Measurements from ENCODE around the gene ADORA2B.

The ADORA2B gene

DNA sequence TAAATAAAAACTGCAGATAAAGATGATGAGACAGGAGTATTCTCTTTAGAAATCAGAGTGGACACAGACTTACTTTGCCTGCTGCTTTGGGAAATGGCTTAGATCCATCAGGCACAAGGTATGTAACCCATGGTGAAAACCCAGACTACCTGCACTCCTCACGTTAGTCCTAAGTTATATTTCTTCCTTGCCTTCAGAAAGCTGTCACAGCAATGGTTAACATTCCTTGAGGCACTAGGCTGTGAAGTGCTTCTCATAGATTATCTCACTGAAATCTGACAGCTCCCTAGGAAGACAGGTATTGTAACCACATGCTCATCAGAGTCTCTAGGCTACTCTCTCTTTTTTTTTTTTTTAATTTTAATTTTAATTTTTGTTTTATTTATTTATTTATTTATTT is 33.7 kb downstream of the ADORA2B start:
- no peak for TF ChIP-seq TAF1 (IDR thresholded peaks at IDR 0.05; ENCODE audit: low read depth)
- no peak for TF ChIP-seq EGR1 (IDR thresholded peaks at IDR 0.05)
- no peak for TF ChIP-seq EP300 (IDR thresholded peaks at IDR 0.05; ENCODE audit: borderline replicate concordance)
- TF ChIP-seq ZBTB7A (IDR thresholded peaks at IDR 0.05; ENCODE audit: low read depth), result no peak
- no peak for TF ChIP-seq CREB1 (IDR thresholded peaks at IDR 0.05; ENCODE audit: low read depth)
- no peak for TF ChIP-seq TCF12 (IDR thresholded peaks at IDR 0.05; ENCODE audit: low read depth)
- TF ChIP-seq RAD21 (IDR thresholded peaks at IDR 0.05; ENCODE audit: low read depth), result no peak
- TF ChIP-seq YY1 (IDR thresholded peaks at IDR 0.05; ENCODE audit: low read depth), result no peak
- TF ChIP-seq, protein P1, sequence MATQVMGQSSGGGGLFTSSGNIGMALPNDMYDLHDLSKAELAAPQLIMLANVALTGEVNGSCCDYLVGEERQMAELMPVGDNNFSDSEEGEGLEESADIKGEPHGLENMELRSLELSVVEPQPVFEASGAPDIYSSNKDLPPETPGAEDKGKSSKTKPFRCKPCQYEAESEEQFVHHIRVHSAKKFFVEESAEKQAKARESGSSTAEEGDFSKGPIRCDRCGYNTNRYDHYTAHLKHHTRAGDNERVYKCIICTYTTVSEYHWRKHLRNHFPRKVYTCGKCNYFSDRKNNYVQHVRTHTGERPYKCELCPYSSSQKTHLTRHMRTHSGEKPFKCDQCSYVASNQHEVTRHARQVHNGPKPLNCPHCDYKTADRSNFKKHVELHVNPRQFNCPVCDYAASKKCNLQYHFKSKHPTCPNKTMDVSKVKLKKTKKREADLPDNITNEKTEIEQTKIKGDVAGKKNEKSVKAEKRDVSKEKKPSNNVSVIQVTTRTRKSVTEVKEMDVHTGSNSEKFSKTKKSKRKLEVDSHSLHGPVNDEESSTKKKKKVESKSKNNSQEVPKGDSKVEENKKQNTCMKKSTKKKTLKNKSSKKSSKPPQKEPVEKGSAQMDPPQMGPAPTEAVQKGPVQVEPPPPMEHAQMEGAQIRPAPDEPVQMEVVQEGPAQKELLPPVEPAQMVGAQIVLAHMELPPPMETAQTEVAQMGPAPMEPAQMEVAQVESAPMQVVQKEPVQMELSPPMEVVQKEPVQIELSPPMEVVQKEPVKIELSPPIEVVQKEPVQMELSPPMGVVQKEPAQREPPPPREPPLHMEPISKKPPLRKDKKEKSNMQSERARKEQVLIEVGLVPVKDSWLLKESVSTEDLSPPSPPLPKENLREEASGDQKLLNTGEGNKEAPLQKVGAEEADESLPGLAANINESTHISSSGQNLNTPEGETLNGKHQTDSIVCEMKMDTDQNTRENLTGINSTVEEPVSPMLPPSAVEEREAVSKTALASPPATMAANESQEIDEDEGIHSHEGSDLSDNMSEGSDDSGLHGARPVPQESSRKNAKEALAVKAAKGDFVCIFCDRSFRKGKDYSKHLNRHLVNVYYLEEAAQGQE (IDR thresholded peaks at IDR 0.05; ENCODE audit: low read depth), result no peak
- TF ChIP-seq USF1 (IDR thresholded peaks at IDR 0.05), result no peak

DNA sequence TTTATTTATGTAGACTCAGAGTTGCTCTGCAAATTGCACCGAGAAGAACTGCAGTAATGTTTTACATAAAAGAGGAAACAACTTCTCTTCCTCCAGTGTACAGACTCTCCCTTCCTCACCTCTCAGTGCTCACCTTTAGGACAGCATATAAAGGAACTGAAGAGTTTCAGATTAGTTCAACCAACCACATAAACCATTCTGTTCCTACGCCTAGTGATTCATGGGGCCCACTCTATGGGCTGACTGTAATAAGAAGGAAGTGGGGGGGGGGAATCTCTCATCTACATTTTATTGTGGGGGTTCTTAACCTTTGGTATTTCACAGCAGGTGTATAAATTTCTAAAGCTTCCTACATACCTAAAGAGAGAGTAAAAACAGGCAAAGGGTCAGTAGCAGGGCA is 36.3 kb downstream of the ADORA2B start:
- TF ChIP-seq, protein P2, sequence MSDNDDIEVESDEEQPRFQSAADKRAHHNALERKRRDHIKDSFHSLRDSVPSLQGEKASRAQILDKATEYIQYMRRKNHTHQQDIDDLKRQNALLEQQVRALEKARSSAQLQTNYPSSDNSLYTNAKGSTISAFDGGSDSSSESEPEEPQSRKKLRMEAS (IDR thresholded peaks at IDR 0.05), result no peak
- TF ChIP-seq NFIC (IDR thresholded peaks at IDR 0.05) (no peak), TCF12 (IDR thresholded peaks at IDR 0.05; ENCODE audit: low read depth) (no peak), EGR1 (IDR thresholded peaks at IDR 0.05) (no peak), CREB1 (IDR thresholded peaks at IDR 0.05; ENCODE audit: low read depth) (no peak), EP300 (IDR thresholded peaks at IDR 0.05; ENCODE audit: borderline replicate concordance) (no peak)

- TF ChIP-seq RAD21 (IDR thresholded peaks at IDR 0.05; ENCODE audit: low read depth) (no peak), EP300 (IDR thresholded peaks at IDR 0.05; ENCODE audit: borderline replicate concordance) (no peak), FOXM1 (IDR thresholded peaks at IDR 0.05; ENCODE audit: borderline replicate concordance, low read depth) (no peak), TEAD4 (IDR thresholded peaks at IDR 0.05) (no peak), CEBPB (IDR thresholded peaks at IDR 0.05) (no peak), EGR1 (IDR thresholded peaks at IDR 0.05) (no peak), ZBTB7A (IDR thresholded peaks at IDR 0.05; ENCODE audit: low read depth) (no peak), TCF12 (IDR thresholded peaks at IDR 0.05; ENCODE audit: low read depth) (no peak), YY1 (IDR thresholded peaks at IDR 0.05; ENCODE audit: low read depth) (no peak), CREB1 (IDR thresholded peaks at IDR 0.05; ENCODE audit: low read depth) (no peak), USF1 (IDR thresholded peaks at IDR 0.05) (no peak), TAF1 (IDR thresholded peaks at IDR 0.05; ENCODE audit: low read depth) (no peak), NFIC (IDR thresholded peaks at IDR 0.05) (no peak)
- TF ChIP-seq, protein P2 (IDR thresholded peaks at IDR 0.05), result no peak
- TF ChIP-seq, protein P1 (IDR thresholded peaks at IDR 0.05; ENCODE audit: low read depth), result no peak
These were observed 37.0 kb downstream of the ADORA2B start for GRCh38 chr17:15981646-15982580.

DNA sequence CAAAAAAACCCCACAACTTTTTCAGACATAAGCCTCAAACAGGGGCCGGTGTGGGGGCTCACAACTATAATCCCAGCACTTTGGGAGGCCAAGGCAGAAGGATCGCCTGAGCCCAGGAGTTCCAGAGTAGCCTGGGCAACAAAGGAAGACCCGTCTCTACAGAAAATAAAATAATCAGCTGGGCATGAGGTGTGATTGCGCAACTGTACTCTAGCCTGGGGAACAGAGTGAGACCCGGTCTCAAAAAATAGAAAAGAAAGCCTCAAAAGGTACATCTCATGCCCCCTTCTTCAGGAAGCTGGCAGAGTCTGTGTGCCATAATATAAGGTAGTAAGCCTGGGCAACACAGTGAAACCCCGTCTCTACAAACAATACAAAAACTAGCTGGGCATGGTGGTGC is 51.4 kb downstream of the ADORA2B start:
- TF ChIP-seq CEBPB (IDR thresholded peaks at IDR 0.05) (peak; percentile 95), YY1 (IDR thresholded peaks at IDR 0.05; ENCODE audit: low read depth) (no peak)

DNA sequence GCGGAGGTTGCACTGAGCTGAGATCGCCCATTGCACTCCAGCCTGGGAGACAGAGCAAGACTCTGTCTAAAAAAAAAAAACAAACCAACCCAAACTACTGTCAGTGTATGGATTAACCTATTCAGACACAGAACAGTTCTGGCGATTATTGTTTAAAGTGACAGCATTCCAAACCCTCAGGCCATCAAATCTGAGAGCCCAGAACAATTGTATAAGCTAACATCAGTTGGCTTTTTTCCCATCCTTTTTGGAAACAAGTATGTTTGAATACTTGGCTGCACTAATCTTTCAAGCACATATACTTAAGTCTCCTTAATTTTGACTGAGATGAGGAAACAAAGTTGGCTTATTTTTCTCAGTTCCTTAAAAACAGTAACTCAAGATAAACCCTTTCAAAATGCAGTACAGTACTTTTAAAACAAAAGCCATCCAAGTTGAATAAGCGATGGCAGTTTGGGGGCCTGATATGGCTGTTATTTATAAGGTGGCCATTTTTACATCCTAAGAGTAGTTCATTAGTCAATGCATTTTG is 53.2 kb downstream of the ADORA2B start:
- TF ChIP-seq, protein P1 (IDR thresholded peaks at IDR 0.05; ENCODE audit: low read depth), result no peak
- no peak for TF ChIP-seq CREB1 (IDR thresholded peaks at IDR 0.05; ENCODE audit: low read depth)
- TF ChIP-seq TCF12 (IDR thresholded peaks at IDR 0.05; ENCODE audit: low read depth), result no peak
- no peak for TF ChIP-seq TEAD4 (IDR thresholded peaks at IDR 0.05)
- no peak for TF ChIP-seq EGR1 (IDR thresholded peaks at IDR 0.05)
- no peak for TF ChIP-seq TAF1 (IDR thresholded peaks at IDR 0.05; ENCODE audit: low read depth)
- TF ChIP-seq RAD21 (IDR thresholded peaks at IDR 0.05; ENCODE audit: low read depth), result no peak

Measured in Ishikawa (cell line).